ENCODE measurements around the gene CLCN2.

The CLCN2 gene

GRCh38 chr3:184381261-184382224, 20.1 kb upstream of the CLCN2 start:
- DNase-seq, result no peak

DNA sequence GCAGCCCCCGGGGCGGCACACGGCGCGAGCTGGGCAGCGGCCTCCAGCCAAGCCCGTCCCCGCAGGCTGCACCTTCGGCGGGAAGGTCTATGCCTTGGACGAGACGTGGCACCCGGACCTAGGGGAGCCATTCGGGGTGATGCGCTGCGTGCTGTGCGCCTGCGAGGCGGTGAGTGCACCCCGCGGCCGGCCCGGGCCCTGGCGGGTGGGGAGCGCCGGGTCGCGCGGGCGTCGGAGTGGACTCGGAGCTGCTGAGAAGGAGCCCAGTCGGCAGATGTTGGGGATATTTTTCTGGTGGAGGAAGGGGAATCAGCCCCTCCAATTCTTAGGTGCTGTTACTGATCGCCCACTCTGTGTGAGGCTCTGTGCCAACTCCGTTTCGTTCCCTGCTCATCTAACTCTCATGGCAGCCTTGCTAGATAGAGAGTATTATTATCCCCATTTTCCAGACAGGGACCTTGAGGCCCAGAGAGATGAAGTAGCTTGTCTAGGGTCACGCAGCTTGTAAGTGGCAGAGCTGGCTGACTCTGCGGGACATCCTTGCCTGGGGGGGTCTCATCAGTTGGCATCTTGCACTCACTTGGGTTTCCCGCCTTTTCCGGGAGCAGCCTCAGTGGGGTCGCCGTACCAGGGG, 19.3 kb upstream of the CLCN2 start:
- peak in 5 of 56 donors; percentile 12 to 35 (median 13) for DNase-seq

GRCh38 chr3:184380185-184380626, 18.8 kb upstream of the CLCN2 start:
- peak in 28 of 56 donors; percentile 10 to 67 (median 32) for DNase-seq

- DNase-seq, result peak in 2 of 56 donors; percentile 23 to 34
Observed at GRCh38 chr3:184379358-184380184, 18.2 kb upstream of the CLCN2 start, which contains the start of gene CHRD. CHRD (plus strand) TSS chr3:184380054; CDS start chr3:184380319, 265 bp downstream.

DNA sequence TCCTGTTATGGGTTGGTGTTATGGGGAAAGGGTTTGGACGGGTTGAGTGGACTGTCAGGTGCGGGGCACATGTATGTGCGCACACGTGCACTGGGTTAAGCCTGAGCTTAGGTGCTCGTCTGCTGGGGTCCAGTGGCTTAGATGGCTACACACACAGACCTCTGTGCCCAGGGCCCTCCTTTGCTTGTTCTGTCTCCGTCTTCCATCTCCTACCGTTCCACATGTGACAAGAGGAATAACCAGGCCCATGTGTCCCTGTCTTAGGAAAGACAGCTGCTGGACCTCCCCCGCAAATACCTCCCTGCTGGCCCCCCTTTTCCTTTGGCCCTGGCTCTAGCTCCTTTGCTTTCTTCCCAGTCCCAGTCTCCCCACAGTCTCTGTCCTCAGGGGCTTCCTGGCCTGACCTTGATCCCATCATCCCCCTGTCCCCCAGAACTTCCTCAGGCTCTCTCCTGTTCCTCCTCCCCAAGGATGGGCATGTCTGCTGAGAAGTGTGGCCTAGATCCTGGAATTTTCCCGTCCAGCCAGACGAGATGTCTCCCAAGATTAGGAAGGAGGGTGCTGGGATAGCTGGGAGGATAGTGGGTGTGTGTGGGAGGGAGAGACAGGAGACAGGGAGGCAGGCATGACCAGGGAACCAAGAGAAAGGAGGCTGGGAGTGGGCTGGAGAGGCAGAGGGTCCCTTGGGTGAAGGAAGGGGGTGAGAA, 17.4 kb upstream of the CLCN2 start:
- DNase-seq, result no peak

- peak in 4 of 56 donors; percentile 11 to 27 (median 16) for DNase-seq
Observed at GRCh38 chr3:184377882-184378445, 16.6 kb upstream of the CLCN2 start, which contains the start of gene THPO. THPO (minus strand) TSS chr3:184378207; CDS start chr3:184376259, 1,948 bp downstream.

DNA sequence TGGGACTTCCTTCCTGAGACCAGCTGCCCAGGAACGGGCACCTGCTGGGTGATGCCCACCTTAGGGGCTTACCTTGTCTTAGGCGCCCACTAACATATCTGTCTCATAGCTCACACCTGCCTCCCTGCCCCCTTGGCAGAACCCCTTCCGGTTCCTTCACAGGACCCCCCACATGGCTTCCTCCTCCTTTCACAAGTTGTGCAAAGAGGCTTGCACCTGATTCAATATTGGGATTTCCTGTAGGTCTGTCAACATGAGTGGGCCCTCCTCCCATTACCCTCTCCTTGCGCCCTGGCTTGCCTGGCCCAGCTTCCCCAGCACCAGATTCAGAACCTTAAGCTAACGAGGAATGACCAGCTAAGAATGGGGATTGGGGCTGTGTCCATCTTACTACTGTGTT, 16.0 kb upstream of the CLCN2 start:
- no peak for DNase-seq

DNA sequence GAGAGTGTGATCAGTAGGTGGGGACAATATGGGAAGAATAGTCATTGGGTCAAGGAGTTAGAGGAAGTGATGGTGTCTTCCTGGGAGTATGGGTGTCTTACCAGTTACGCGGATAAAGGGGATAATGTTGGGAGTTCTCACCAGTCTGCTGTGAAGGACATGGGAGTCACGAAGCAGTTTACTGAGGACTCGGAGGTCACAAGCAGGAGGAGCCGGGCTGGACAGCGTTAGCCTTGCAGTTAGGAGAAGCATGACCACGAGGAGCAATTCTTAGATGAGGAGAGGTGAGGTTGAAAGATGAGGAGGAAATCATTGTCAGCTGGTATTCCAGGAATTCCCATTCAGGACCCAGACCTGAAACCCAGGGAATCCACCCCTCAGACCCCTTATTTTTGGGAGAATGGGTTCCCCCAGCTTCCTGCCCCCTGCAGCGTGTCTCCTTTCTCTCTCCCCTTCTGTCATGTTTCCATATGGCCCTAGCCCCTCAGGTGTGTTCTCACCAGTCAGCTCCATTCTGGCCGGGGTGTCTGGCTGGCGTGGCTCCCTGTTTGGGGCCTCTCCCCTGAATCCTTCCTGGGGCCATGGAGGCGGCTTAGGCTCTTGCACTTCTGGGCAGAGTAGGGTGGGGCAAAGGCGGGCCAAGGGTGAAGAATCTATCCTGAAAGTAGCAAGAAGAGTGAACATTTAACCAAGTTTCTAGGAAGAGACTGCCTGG, 14.5 kb upstream of the CLCN2 start:
- no peak for DNase-seq

- DNase-seq, result no peak
Observed at GRCh38 chr3:184373422-184373821, 12.0 kb upstream of the CLCN2 start.

DNA sequence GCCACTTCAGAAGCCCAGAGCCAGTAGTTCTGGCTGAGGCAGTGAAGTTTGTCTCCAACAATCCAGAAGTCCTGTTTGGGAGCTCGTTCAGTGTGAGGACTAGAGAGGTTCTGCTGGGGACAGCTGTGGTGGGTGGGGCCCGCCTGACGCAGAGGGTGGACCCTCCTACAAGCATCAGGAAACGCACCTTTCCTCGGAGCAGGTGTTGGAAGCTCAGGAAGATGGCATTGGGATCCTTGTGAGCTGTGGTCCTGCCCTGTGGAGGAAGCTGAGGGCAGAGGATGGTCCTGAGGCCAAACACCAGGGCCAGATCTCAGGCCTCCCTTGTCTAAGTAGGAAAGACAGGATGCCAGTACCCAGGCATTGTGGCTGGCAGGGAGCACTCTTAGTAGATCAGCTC, 11.5 kb upstream of the CLCN2 start:
- no peak for DNase-seq

- DNase-seq, result no peak
Observed at GRCh38 chr3:184372296-184372821, 11.0 kb upstream of the CLCN2 start.

GRCh38 chr3:184371570-184372018, 10.2 kb upstream of the CLCN2 start:
- peak in 52 of 56 donors; percentile 17 to 85 (median 54) for DNase-seq

DNA sequence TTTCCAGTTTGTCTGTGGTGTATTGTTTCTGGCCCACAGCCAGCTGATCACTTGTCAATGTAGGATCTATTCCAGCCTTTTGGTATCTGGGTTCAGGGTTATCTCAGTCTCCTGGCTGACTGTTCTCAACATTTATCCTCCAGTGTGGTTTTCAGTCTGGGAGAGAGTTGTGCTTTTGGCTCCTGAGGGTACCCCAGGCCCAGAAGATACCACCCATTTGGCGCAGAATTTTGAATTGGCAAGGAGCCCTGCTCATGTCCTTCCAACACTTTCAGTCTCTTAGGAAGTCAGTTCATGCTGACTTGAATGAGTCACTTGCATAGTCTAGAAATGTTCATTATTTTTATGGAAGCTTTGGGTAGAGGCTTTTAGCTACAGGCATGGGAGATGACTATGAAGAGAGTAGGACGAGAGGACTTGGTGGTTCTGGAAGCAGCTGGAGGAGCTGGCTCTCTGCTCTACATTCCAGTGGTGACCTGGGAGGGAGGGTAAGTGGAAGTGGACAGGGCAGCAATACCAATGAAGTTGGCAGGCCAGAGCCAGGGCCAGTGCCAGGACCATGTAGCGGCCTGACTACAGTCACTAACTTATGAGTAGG, 7.3 kb upstream of the CLCN2 start:
- DNase-seq, result peak in 27 of 56 donors; percentile 16 to 75 (median 38)

DNA sequence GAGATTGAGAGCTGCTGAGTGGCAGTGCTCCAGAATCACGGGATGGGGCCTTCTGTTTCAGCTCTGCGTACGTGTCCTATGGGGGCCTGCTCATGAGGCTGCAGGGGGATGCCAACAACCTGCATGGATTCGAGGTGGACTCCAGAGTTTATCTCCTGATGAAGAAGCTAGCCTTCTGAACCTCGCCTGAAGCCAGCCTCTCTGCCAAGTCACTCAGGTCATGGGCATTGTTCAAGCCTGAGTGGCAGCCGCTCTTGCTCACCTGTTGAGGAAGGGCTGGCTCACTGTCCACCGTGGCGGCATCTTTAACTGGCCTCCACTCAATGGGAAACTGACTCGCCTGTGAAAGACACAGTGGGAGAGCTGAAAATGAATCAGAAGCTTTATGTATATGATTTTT, 6.7 kb upstream of the CLCN2 start:
- DNase-seq, result no peak

- no peak for DNase-seq
Observed at GRCh38 chr3:184366619-184367289, 5.3 kb upstream of the CLCN2 start.

DNA sequence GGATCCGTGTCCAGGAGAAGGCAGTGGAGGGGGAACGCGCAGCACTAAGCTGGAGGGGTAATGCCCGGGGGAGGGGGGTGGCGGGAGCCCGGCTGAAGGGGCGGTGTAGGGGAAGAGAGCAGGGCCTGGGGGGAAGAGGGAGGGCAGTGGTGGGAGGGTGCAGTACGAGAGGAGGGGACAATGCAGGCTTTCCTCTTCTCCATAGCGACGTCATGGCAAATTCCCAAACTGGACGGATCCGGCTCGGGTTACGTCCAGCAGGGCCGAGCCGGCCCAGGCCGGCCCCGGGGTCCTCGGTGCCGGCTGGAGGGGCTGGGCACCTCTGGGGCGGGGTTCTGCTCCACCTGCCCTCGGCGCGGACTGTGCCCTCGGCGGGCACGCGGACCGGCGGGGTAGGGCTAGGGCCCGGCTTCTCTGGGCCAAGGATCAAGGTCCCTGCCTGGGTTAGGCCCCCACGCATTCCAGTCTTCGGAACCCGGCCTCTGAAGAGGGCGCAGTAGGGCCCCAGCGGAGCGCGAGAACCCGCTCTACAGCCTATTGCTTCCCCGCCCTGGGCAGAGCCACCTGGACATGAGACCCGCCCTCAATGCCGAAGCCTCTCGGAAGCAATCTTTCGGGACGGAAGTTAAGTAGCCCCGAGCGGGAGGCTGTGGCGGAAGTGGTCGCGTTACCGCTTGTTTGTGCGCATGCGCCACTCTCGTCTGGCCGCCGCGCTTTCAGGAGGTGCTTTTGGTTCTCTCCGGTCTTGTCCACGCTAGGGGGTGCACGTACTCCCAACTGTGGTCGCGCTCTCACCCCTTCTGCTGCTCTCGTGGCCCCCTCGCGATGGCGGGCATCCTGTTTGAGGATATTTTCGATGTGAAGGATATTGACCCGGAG, 1.5 kb upstream of the CLCN2 start:
- DNase-seq, result peak; percentile 57 to 96 (median 89)
